ENCODE data around the gene TXNDC12.

GRCh38 chr1:52056937-52057231 lies 1.9 kb upstream of the TXNDC12 start:
- TF ChIP-seq POLR2A (IDR thresholded peaks at IDR 0.05) (no peak), CTCF (IDR thresholded peaks at IDR 0.05) (no peak)

Measured in body of pancreas (tissue), 4 donors.